Stimulated activated naive CD8-positive, alpha-beta T cell treated with anti-CD3 and anti-CD28 coated beads, Interleukin-15, Interleukin-2, amounts not matched to agents 100 ng/mL and 50 ng/mL, for 24 hours (primary cell): ENCODE data around the gene CYTL1.
"Not testable (repeated sequence)": the region's sequence is repeated elsewhere in the genome, so short reads cannot be mapped to it uniquely, and the experiment has no call there.

Experiments used
- H3K27ac Mint-ChIP-seq: one replicate; pipeline ENCODE4 v1.8.0; 2021; ENCODE audit warnings: mild to moderate bottlenecking, mixed read lengths
- H3K27me3 Mint-ChIP-seq: one replicate; pipeline ENCODE4 v1.8.0; 2021; ENCODE audit warnings: mixed read lengths
- H3K36me3 Mint-ChIP-seq: one replicate; pipeline ENCODE4 v1.8.0; 2021; ENCODE audit warnings: low read depth, mixed read lengths
- H3K4me1 Mint-ChIP-seq: one replicate; pipeline ENCODE4 v1.8.0; 2021; ENCODE audit warnings: low read depth, mixed read lengths
- H3K4me3 Mint-ChIP-seq: one replicate; pipeline ENCODE4 v1.8.0; 2021; ENCODE audit warnings: mild to moderate bottlenecking, mixed read lengths
- H3K9me3 Mint-ChIP-seq: one replicate; pipeline ENCODE4 v1.8.0; 2021; ENCODE audit warnings: mixed read lengths

CYTL1 gene, protein sequence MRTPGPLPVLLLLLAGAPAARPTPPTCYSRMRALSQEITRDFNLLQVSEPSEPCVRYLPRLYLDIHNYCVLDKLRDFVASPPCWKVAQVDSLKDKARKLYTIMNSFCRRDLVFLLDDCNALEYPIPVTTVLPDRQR

DNA sequence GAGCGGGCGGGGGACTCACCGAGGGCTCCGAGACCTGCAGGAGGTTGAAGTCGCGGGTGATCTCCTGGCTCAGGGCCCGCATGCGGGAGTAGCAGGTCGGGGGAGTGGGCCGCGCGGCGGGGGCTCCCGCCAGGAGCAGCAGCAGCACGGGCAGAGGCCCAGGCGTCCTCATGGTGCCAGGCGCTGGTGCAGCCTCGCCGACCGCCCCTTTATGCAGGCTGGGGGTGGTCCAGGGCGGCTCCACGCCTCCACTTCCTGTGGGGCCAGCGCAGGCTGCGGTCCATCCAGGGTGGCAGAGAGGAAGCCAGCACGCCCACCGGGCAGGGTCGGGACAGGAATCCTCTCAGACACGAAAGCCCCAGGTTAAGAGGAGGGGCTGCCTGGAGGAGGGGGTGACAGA lies at the start of gene CYTL1:
Gene CYTL1 (minus strand): TSS at position 185 of the 400 bp plus-strand sequence. CDS start 13 bp downstream, at position 172.
- H3K27me3 Mint-ChIP-seq, result peaks cover 11% of the 10 kb centered on the region
- no peaks in the 10 kb centered on the region for H3K36me3 Mint-ChIP-seq
- H3K9me3 Mint-ChIP-seq, result peaks cover 5% of the 10 kb centered on the region
- H3K4me1 Mint-ChIP-seq, result peaks cover 4% of the 10 kb centered on the region
- H3K27ac Mint-ChIP-seq, result no peak within 1 kb of the TSS
- H3K4me3 Mint-ChIP-seq, result no peak within 1 kb of the TSS

DNA sequence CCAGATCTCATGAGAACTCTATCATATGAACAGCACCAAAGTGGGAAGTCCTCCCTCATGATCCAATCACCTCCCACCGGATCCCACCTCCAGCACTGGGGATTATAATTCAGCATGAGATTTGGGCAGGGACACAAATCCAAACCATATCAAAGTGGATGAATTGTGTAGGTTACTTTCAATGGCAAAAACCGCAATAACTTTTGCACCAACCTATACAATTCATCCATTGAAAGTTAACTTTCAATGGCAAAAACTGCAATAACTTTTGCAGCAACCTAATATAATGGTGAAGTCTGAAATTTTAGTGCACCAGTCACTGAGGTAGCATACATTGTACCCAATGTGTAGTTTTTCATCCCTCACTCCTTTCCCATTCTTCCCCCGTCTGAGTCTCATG lies 48.6 kb upstream of the CYTL1 start:
- Mint-ChIP-seq H3K9me3 (peaks cover 19% of the 10 kb centered on the region), H3K4me3 (no peak overlapping the region), H3K27ac (no peak overlapping the region), H3K27me3 (peaks cover 8% of the 10 kb centered on the region), H3K4me1 (no peaks in the 10 kb centered on the region), H3K36me3 (no peaks in the 10 kb centered on the region)

DNA sequence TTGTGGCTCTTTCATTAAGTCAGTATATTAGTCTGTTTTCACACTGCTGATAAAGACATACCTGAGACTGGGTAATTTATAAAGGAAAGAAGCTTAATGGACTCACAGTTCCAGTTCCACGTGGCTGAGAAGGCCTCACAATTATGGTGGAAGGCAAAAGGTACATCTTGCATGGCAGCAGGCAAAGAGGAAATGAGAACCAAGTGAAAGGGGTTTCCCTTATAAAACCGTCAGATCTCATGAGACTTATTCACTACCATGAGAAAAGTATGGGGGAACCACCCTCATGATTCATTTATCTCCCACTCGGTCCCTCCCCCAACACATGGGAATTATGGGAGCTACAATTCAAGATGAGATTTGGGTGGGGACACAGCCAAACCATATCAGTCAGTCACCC lies 47.7 kb upstream of the CYTL1 start:
- peaks cover 19% of the 10 kb centered on the region for H3K9me3 Mint-ChIP-seq
- H3K4me1 Mint-ChIP-seq, H3K4me3 Mint-ChIP-seq, H3K27ac Mint-ChIP-seq, H3K27me3 Mint-ChIP-seq, H3K36me3 Mint-ChIP-seq: not testable (repeated sequence)

DNA sequence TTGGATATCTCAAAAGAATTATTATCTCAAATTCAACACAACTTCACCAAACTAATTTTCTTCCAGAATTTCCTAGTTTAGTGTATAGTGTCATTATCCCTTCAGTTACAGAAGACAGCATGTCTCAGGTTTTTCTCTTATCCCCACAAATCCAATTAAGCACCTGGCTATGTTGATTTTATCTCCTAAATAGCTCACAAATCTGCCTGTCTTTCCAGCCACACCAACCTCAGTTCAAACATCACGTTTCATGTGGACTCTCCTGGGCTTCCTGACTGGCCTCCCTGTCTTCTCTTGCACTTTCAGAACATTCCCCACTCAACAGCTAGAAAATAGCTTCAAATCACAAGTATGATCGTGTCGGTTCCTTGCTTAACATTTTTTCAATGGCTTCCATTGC lies 46.8 kb upstream of the CYTL1 start:
- H3K36me3 Mint-ChIP-seq, result no peaks in the 10 kb centered on the region
- H3K4me1 Mint-ChIP-seq, result no peaks in the 10 kb centered on the region

DNA sequence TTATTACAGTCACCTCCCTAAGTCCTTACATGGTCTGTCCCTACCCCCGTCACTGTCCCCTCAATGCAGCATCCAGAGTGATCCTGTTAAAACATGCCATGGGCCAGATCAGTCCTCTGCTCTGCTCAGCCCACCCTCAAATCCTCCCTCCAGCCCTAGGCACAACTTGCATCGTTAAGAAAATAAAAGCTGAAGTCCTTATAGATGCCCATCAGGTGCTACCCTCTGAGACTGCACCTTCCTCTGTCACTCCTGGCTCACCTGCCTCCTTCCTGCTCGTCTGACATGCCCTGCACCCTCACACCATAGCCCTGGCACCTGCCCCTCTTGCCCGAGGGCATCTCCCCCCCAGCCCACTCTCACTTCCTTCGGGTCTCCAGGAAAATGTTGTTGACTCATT lies 36.2 kb upstream of the CYTL1 start:
- Mint-ChIP-seq H3K27ac (no peak overlapping the region), H3K4me1 (peaks cover 8% of the 10 kb centered on the region), H3K4me3 (no peak overlapping the region), H3K27me3 (peaks cover 30% of the 10 kb centered on the region), H3K9me3 (no peaks in the 10 kb centered on the region), H3K36me3 (no peaks in the 10 kb centered on the region)

More for the DNA sequence above, 46.8 kb upstream of the CYTL1 start:
- H3K9me3 Mint-ChIP-seq, result peaks cover 19% of the 10 kb centered on the region
- H3K27me3 Mint-ChIP-seq, result peaks cover 8% of the 10 kb centered on the region
- H3K27ac Mint-ChIP-seq, result no peak overlapping the region
- H3K4me3 Mint-ChIP-seq, result no peak overlapping the region

DNA sequence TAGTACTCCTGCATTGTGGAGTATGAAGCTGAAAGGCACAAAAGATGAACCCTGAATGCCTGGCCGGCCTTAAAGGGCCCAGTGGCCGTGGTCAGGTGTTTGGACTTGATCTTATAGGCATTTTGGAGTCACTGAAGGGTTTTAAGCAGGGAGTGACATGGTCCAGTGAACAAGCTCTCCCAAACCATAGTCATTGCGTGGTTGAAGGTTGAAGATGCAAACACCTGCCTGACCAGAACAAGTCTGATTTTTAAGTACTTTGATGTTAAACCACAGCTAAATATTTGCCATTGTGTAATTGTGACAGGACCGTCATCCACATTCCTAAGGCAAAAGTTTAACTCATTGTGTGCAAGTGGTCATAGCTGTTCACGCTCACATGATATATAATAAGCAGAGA lies 35.3 kb upstream of the CYTL1 start:
- H3K27me3 Mint-ChIP-seq, result peaks cover 32% of the 10 kb centered on the region
- H3K4me1 Mint-ChIP-seq, result peaks cover 11% of the 10 kb centered on the region
- no peak overlapping the region for H3K4me3 Mint-ChIP-seq
- H3K36me3 Mint-ChIP-seq, result no peaks in the 10 kb centered on the region
- no peaks in the 10 kb centered on the region for H3K9me3 Mint-ChIP-seq
- no peak overlapping the region for H3K27ac Mint-ChIP-seq

DNA sequence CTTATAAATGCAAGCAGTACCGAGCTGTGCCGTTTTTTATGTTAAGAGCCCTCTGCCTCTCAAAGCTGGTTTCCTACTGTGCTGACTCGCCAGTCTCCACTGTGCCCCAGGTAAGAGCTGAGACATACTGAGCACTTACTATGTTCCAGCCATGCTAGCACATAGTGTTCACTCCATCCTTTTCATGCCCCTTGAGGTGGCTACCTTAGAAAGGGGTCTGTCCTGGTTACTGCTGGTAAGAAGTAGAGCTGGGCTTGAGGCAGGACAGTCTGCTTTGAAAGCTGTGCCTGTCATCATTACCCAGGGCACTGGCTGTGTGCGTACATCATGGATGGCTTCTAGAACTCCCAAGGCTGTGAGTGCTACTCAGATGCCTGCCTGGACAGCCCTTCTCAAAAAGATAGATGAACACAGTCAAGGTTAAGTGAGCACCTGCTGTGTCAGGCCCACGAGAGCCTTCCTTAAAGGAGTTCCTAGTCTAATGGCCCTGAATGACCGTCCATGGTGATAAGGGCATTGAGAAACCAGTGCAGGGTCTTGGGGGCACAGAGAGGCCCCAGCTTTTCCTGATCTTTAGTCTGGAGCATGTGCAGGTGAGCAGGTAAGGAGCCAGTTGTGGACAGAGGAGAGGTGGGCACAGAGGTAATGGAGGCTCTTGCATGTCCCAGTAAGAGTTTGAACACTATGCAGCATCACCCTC lies 33.6 kb upstream of the CYTL1 start:
- H3K36me3 Mint-ChIP-seq, result no peaks in the 10 kb centered on the region
- peaks cover 11% of the 10 kb centered on the region for H3K4me1 Mint-ChIP-seq
- H3K9me3 Mint-ChIP-seq, result no peaks in the 10 kb centered on the region
- peak overlapping the region; percentile 30 for H3K4me3 Mint-ChIP-seq
- no peak overlapping the region for H3K27ac Mint-ChIP-seq
- H3K27me3 Mint-ChIP-seq, result peaks cover 39% of the 10 kb centered on the region

DNA sequence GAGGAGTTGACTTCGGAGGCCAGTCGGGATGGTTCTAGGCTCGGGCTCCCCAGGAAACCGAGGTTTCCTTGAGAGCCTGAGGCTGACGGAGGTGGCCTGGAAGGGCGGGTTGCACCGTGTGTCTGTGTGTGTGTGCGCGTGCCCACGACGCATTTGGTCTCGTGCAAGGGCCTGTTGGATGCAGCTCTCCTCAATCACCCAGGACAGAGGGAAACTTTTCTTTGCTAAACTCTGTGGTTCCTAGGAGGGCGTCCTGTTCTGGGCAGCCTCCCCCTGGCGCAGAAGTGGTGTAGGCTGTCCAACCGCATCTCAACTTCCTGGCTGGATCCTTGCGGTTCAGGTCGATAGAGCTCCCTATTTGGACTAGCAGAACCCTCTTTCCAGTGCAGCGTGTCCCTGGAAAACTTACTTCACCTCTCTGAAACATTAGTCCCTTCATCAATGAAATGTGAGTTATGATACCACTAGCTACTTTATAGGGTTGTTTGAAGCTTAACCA lies 33.0 kb upstream of the CYTL1 start:
- H3K36me3 Mint-ChIP-seq, result no peaks in the 10 kb centered on the region
- no peak overlapping the region for H3K27ac Mint-ChIP-seq
- H3K4me3 Mint-ChIP-seq, result peak overlapping the region; percentile 30
- no peaks in the 10 kb centered on the region for H3K9me3 Mint-ChIP-seq
- peaks cover 11% of the 10 kb centered on the region for H3K4me1 Mint-ChIP-seq
- H3K27me3 Mint-ChIP-seq, result peaks cover 42% of the 10 kb centered on the region

DNA sequence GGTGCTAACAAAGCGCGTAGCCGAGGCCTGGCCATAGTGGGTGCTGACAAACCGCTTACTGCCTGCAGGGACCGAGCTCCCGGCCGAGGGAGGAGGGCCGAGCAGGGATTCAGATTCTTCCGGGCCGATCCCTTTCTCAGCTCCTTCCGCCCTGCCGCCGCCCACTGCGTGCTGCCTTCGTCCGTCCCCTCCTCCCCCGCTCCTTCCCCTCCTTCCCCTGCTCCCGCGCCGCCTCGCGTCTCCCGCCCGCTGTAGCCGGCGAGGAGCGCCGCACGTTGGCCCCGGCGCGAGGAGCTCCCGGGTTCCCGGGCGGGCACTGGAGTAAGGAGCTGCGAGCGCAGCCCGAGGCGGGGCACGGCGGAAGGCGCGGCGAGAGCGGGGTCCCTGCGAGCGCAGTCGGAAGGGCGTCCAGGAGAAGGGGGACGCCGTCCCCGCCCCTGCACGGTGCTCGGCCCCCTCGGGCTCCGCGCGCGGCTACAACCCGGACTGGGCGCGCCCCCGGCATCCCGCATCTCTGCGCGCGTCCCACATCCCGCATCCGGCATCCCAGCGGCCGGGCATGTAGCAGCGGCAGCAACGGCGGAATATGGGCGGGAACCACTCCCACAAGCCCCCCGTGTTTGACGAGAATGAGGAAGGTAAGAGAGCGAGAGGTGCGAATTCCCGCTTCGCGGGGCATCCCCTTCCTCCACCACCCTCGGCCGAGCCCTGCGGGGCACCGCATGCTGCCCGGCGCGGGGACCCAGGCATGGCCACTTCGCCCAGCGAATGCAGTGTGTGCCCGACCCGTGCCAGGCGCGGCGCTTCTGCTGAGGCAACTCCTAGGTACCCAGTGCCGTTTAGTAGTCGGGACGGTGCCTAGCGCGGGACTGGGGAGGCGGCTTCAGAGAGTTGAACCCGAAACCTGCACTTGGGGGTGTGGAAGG lies 32.3 kb upstream of the CYTL1 start, which contains the start of gene STK32B:
Gene STK32B (plus strand): TSS at position 203 of the 926 bp plus-strand sequence.
- H3K4me1 Mint-ChIP-seq, result peaks cover 11% of the 10 kb centered on the region
- no peaks in the 10 kb centered on the region for H3K9me3 Mint-ChIP-seq
- H3K27ac Mint-ChIP-seq, result no peak within 1 kb of the TSS
- H3K4me3 Mint-ChIP-seq, result peak within 1 kb of the TSS; percentile 78
- H3K27me3 Mint-ChIP-seq, result peaks cover 48% of the 10 kb centered on the region
- H3K36me3 Mint-ChIP-seq, result no peaks in the 10 kb centered on the region

DNA sequence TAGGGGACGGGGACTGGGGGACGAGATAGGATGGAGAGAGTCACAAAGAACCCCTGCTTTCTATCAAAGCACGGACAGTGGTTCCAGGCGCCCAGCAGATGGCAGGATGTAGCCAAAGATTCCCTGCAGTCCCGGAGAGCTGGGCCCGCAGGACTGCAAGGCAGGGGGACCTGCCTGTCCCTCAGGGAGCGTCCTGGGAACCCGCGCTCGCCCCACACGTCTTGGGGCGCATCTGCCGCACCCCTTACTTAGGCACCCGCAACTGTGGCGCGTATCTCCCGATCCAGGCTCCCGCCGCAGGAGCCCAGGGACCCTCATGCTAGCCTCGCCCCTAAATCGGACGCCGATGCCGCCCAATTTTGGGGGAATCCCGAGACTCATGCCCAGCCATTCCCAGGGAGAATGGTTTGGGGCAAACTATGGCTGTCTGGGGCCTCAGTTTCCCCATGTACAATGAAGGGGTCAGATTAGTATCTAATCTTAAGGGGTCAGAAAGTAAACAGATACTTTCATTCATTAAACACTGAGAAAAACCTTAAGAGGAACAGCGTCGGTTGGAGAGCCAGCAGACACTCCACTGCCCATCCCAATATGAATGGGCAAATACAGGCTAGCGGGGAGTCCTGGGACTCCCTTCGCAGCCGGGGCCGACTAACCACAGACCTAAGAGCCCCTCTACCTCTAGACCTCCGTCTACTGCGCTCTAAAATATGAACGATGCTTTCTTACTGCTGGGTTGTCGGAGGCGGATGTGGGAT lies 31.4 kb upstream of the CYTL1 start:
- Mint-ChIP-seq H3K27me3 (peaks cover 52% of the 10 kb centered on the region), H3K27ac (no peak overlapping the region), H3K9me3 (no peaks in the 10 kb centered on the region), H3K4me1 (peaks cover 11% of the 10 kb centered on the region), H3K36me3 (no peaks in the 10 kb centered on the region), H3K4me3 (peak overlapping the region; percentile 78)

DNA sequence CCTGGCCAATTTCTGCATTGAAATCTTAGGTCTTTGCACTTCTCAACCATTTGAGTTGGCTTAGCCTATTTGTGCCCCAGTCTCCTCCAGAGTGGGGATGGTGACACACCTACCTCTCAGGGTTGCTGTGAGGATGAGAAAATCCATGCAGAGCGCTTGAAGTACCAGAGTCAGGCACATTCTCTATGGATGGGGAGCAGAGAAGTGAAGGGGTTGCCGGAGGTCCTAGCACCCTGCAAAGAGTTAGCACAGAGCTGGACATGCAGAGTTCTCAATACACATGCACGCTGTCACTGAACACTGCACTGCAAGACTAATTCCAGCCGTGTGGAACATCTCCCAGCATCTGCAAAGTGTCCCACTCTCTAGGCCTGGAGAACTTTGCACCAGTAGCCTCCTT lies 29.5 kb upstream of the CYTL1 start:
- no peak overlapping the region for H3K27ac Mint-ChIP-seq
- H3K4me3 Mint-ChIP-seq, result no peak overlapping the region
- peaks cover 19% of the 10 kb centered on the region for H3K4me1 Mint-ChIP-seq
- H3K9me3 Mint-ChIP-seq, result no peaks in the 10 kb centered on the region
- peaks cover 51% of the 10 kb centered on the region for H3K27me3 Mint-ChIP-seq
- H3K36me3 Mint-ChIP-seq, result no peaks in the 10 kb centered on the region

DNA sequence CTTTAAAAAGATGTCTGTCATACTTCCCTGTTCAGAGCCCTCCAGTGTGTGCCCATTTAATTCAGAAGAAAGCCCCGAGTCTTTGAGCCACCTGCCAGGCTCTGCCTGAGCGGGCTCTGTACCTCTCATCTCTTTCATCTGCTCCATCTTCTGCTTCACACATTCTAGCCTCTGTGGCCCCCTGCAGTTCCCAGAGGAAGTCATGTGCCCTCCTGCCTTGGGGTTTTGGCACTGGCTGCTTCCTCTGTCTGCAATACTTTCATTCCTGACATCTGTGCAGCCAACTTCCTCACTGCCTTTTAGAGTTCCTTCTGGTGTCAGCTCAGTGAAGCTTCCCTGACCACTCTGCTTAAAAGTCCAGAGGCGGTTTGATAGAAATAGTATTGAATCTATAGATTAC lies 25.8 kb upstream of the CYTL1 start:
- no peak overlapping the region for H3K4me3 Mint-ChIP-seq
- no peak overlapping the region for H3K27ac Mint-ChIP-seq
- peaks cover 31% of the 10 kb centered on the region for H3K27me3 Mint-ChIP-seq
- H3K36me3 Mint-ChIP-seq, result no peaks in the 10 kb centered on the region
- no peaks in the 10 kb centered on the region for H3K9me3 Mint-ChIP-seq
- peaks cover 8% of the 10 kb centered on the region for H3K4me1 Mint-ChIP-seq

DNA sequence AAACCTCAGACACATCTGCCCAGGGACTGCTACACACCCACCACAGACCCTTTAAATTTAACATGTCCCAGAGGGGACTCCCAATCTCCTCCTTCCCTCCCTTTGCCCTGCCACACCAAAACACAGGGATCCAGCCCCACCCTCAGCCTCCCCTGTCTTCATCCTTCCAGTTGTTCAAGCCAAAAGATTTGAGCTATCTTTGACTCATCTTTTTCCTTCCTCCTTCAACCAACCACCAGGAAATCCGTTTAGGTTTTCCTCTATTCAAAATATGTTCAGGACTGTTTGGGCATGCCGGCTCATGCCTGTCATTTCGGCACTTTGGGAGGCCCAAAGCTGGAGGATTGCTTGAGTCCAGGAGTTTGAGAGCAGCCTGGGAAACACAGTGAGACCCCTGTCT lies 25.1 kb upstream of the CYTL1 start:
- Mint-ChIP-seq H3K27ac (no peak overlapping the region), H3K27me3 (peaks cover 26% of the 10 kb centered on the region), H3K36me3 (no peaks in the 10 kb centered on the region), H3K4me1 (peaks cover 8% of the 10 kb centered on the region), H3K9me3 (no peaks in the 10 kb centered on the region), H3K4me3 (no peak overlapping the region)

DNA sequence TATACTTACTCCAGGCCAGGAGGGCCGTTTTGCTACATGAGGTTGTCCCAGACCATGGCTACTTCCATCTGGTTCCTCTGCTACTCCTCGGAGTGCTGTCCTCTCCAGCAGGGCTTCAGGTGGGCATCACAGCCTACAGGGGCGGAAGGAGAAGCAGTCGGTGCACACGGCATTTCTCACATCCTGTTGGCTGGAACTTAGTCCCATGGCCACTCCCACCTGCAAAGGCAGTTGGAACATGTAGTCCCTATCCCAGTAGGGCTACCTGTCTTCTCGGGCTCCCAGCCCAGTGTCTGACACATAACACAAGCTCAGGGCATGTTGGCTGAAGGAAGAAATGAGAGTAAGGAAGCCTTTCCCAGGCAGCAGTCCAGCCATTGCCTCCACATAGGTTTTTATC lies 24.3 kb upstream of the CYTL1 start:
- H3K4me1 Mint-ChIP-seq, result peaks cover 8% of the 10 kb centered on the region

More for the DNA sequence above, 24.3 kb upstream of the CYTL1 start:
- no peak overlapping the region for H3K4me3 Mint-ChIP-seq
- H3K36me3 Mint-ChIP-seq, result no peaks in the 10 kb centered on the region
- no peaks in the 10 kb centered on the region for H3K9me3 Mint-ChIP-seq
- peaks cover 22% of the 10 kb centered on the region for H3K27me3 Mint-ChIP-seq
- no peak overlapping the region for H3K27ac Mint-ChIP-seq
